Ammon's horn (tissue), 1 donor: ENCODE data around the gene SLC12A5.

Experiments
- DNase-seq: peaks from one replicate; pipeline ENCODE4 v3.0.0-alpha.2; 2016; ENCODE audit warnings: low spot score

SLC12A5 gene

DNA sequence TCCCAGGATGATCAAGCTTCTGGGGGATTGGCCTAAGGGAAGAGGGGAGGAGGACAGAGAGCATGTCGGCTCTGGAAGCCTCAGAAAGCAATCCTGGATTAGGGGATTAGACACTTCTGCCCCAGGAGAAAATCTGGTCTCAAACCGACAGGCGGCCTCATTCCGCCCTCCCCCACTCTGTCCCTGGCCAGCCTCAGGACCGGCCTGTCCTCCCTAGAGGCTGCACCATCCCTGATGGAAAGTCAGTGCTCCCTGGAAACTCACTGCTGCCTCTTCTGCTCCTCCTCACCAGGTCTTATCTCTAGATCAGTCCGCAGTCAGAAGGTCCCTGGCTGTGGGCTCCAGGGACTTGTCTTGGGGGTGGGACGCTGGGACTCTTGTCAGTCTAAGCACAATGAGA, 905 bp upstream of the SLC12A5 start:
- DNase-seq, result no peak

GRCh38 chr20:46030284-46031013, 1.4 kb downstream of the SLC12A5 start:
- no peak for DNase-seq

- no peak for DNase-seq
Measured at GRCh38 chr20:46031014-46031569, 2.1 kb downstream of the SLC12A5 start.

DNA sequence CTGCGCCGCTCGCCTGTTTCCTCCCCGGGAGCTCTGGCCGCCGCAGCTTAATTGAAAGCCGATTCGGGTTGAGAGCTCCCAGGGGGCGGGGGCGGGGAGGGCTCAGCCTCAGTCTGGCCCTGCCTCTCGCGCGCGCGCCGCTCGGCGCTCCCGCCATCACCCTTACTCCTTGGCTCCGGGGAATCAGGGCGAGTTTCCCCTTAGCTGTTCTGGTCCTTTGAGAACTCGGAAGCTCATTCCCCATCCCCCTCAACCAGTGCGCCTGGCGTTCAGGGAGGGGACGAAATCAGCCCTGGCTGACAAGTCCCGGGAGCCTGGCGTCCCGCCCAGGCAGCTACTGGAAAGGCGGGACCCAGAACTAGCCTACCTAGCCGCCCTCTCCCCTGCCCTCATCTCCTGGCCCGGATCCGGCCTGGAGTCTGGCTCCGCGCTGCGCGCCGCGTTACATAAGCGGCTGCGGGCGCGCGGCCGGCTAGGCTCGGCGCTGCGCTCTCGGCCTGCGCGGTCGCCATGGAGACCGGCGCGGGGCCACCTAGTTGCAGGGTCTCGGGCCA, 2.8 kb downstream of the SLC12A5 start:
- no peak for DNase-seq

- DNase-seq, result no peak
Measured at GRCh38 chr20:46034039-46034438, 5.0 kb downstream of the SLC12A5 start.

GRCh38 chr20:46035253-46035652, 6.2 kb downstream of the SLC12A5 start:
- DNase-seq, result no peak

- no peak for DNase-seq
Measured at GRCh38 chr20:46035713-46036112, 6.7 kb downstream of the SLC12A5 start.

DNA sequence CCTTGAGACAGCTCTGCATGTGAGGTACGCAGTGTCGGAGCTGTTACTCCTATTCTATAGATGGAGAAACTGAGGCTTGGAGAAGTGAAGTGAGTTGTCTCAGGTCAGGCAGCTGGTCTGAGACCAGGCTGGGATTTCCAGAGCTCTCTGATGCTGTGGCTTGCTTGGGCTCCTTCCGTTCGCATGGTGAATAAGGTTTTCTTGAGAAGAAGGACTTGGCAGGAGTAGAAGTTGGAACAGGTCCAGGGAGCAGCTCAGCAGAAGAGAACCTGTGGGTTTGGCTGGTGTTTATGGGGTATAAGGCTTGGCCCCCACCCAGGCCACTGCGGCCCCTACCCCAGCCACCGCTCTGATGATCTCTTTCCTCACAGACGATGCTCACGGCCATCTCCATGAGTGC, 7.4 kb downstream of the SLC12A5 start:
- no peak for DNase-seq

- no peak for DNase-seq
Measured at GRCh38 chr20:46037036-46037435, 8.0 kb downstream of the SLC12A5 start.

GRCh38 chr20:46040902-46041535, 12.0 kb downstream of the SLC12A5 start:
- no peak for DNase-seq

GRCh38 chr20:46043556-46043955, 14.5 kb downstream of the SLC12A5 start:
- DNase-seq, result no peak

DNA sequence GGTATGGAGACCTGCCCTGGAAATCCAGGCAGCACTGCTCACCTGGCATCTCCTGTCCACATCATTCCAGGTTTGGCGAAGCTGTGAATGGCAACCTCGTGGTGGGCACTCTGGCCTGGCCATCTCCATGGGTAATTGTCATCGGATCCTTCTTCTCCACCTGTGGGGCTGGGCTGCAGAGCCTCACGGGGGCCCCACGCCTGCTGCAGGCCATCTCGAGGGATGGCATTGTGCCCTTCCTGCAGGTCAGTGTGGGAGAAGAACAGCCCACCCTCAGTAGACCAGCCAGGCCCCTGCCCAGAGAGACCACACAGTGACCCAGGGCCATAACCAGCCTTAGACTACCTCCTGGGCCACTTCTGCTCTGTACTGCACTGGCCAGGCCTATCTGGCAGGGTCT, 15.9 kb downstream of the SLC12A5 start:
- DNase-seq, result no peak

DNA sequence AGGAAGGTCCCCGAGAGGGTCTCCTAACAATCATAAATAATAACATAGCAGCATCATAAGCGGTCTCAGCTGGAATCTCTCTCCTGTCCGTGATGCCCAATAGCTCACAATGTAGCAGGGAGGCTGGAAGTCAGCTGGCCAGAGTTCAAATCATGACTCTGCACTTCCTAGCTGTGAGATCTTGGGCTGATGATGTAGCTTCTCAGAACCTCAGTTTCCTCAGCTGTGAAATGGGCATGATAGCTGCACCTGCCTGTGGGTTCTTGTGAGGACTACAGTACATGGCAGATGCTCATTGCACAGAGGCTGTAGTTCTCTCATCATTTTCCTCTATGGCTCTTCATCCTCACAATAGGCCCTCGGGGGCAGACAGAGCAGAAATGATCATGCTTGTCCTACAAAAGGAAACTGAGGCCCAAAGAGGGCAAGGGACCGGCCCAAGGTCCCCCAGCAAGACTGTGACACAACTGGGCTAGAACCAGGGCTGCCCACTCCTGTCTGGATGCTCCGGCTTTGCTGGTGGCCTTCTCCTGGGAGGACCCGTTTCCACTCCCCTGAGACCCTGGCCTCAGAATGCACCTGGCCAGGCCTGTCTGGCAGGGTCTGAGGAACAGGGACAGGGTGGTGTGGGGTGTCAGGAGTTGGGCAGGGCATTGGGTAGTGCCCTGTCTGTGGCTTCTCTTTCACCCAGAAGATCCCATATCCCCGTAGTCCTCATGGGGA, 17.7 kb downstream of the SLC12A5 start:
- DNase-seq, result no peak

DNA sequence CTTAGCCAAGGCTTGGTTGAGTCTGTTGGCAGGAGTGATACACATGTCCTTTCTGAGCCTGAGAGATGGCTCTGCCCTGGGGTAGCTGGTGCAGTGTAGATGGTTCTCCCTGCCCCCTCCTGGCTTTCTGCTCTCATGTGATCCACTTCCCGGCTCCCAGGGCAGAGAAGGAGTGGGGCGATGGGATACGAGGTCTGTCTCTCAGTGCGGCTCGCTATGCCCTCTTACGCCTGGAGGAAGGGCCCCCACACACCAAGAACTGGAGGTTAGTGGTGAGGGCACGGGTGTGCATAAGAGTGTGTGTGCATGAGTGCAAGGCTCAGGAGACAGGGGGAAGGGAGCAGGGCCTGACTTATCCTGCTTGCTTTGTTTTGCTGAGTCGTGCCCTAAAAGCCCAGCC, 18.8 kb downstream of the SLC12A5 start:
- no peak for DNase-seq

DNA sequence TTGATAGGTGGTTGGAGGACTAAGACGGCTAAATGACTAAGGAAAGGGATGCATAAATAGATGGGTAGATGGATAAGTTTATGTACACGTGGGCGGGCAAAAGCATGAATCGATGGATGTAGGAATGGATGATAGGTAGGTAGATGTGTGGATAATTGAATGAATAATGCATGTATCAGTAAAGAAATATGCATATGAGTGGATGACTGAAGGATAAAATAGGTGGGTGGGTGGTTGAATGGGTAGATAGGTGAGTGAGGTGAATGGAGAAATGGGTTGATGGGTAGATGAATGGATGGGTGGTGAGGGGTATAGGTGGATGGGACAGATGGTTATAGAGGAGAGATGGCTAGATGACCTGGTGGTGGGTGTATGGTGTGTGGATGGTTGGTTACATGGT, 20.2 kb downstream of the SLC12A5 start:
- DNase-seq, result no peak

- DNase-seq, result no peak
Measured at GRCh38 chr20:46049815-46050214, 20.8 kb downstream of the SLC12A5 start.

DNA sequence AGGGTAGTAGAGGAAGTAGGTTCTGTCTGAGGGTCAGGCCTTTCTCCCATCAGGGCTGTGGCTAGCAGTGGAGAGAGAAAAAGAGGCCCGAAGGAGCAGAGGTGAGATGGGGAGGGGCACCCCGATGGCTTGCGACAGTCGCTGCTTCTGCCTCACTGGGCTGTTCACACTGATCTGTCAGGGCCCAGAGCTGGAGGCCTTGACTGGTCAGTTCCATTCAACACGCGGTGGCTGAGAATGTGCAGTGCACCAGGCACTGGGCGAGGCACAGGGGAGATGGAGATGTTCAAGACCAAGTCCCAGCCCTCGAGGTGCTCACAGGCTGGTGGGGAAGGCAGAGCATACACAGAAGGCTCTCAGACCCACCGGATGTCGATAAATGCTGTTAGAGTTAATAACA, 21.4 kb downstream of the SLC12A5 start:
- no peak for DNase-seq

- DNase-seq, result no peak
Measured at GRCh38 chr20:46050885-46051284, 21.9 kb downstream of the SLC12A5 start.

GRCh38 chr20:46051556-46052308, 22.7 kb downstream of the SLC12A5 start:
- no peak for DNase-seq

DNA sequence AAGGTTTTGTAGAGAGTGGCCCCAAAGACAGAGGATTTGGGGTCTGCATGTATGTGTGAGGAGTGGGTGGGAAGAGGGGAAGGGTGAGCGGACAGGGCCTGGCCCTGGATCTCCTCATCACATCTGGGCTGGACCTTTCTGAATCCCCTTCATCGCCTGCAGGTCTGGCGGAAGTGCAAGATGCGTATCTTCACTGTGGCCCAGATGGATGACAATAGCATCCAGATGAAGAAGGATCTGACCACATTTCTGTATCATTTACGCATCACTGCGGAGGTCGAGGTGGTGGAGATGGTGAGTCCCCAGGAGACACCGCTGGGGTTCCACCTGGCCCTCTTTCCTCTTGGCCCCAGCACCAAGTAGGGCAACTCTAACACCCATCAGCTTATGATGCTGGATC, 24.4 kb downstream of the SLC12A5 start:
- no peak for DNase-seq

DNA sequence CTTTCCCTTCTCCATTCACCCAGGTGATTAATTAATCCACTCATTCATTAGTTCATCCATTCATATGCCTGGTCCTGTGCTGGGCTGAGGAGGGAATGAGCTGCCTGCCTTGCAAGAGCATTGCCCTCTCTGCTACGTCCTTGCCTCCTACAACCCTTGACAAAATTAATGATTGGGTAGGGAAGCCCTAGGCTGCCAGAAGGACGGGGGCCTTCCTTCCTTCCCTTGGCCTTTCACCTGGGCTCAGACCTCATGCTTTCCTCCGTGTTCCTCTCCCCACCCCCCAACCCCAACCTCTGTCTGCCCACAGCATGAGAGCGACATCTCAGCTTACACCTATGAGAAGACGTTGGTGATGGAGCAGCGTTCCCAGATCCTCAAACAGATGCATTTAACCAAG, 25.6 kb downstream of the SLC12A5 start:
- no peak for DNase-seq

- no peak for DNase-seq
Measured at GRCh38 chr20:46055269-46055668, 26.3 kb downstream of the SLC12A5 start.
